Bronchial epithelial cell (primary cell): ENCODE measurements around the gene MBNL3. TPM values are rescaled to one million over a fixed set of nuclear protein-coding genes. Genes with fewer than 3 reads are reported as not detected.
A peak's percentile ranks its signal among the peaks of the same experiment; 100 is the strongest.

ENCODE experiments used
- DNase-seq: peaks from one replicate; pipeline ENCODE4 v3.0.0-alpha.2; 2010; ENCODE audit warnings: low read depth
- FAIRE-seq: peaks from 2 replicates; lab custom pipeline; 2011; peaks lifted over from hg19 to GRCh38; lab: Jason Lieb, UNC
- H3K27me3 ChIP-seq: 2 replicates; pipeline ENCODE4 v1.5.1; 2011; ENCODE audit warnings: low read length; ENCODE audit not compliant: control insufficient read depth, insufficient read depth
- H3K36me3 ChIP-seq: 2 replicates; pipeline ENCODE4 v1.5.1; 2011; ENCODE audit warnings: low read length; ENCODE audit not compliant: control insufficient read depth, insufficient read depth
- H3K4me3 ChIP-seq: 2 replicates; pipeline ENCODE4 v1.5.1; 2011; ENCODE audit warnings: mild to moderate bottlenecking, low read depth, low read length, control low read depth
- CTCF ChIP-seq: IDR thresholded peaks from 2 replicates; pipeline ENCODE4 v1.5.1; 2011; ENCODE audit warnings: mild to moderate bottlenecking, moderate library complexity, low read length, control low read depth, inconsistent platforms; ENCODE audit not compliant: insufficient read depth, severe bottlenecking
- total RNA-seq: library from RNA; depleted of rRNA; stranded (reverse); fragments of >200 nt; gene quantifications from 2 replicates; pipeline ENCODE4 v1.2.1, GENCODE V29; 2014

Gene MBNL3
- total RNA-seq, 1 donor from 2014 or later = 3.7 TPM

DNA sequence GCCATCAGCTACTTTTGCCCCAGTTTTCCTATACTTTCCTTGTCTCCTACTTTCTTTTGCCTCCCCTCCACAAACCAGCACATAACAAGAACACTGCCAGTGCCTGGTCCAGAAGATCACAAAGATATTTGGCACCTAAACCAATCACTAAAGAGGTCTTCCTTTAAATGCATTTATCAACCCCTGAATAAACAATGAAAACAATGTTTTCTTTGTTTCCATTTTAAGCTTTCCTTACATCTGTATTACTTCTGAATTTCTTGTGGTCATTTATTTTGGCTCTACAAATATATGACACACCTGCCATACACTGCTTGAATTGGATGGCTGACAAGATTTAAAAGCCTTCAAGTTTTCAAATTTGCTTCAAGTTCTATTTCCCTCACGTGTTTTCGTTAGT lies 43.9 kb downstream of the MBNL3 start:
- H3K36me3 ChIP-seq = no peaks in the 10 kb centered on the region
- H3K4me3 ChIP-seq = no peak overlapping the region
- DNase-seq (no peak), FAIRE-seq (no peak)
- TF ChIP-seq CTCF = no peak
- no peaks in the 10 kb centered on the region for H3K27me3 ChIP-seq

DNA sequence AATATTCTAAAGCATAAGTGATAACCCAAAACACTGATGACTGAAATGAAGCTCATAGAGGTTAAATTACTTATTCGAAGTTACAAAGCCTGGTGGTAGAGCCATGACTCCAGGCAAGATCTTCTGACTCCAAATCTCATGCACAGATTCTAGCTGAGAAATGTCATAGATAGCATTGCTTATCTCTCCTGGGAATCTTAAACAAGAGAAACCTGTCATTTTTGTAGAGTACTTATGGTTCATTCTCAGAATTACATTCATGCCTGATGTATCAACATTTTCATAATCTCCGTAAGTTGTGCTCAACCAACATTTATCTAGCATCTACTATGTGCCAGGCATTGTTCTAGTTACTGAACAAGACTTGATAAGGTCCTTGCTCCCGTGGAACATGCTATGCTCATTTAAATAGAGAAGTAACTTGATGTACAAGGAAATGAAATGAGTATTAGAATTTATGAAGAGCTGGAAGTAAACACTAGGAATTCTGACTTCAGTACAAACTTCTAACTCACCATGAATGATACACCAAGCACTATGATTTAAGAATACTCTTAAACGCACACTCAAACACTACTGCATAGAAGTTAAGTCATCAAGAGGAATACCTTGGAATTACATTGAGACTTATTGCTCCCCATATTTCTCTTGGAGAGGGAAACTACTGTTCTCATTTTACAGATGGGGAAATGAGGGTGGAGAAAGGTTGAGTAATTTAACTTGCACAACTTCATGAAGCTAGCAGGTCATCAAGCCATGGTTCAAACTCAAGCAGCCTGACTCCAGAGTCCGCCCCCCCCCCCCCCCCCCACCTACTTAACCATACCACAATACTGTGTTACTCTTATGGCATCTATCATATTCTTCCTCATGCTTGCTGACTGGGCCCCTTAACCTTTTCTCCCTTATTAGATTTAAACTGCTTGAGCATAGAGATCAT lies 45.4 kb downstream of the MBNL3 start:
- no peaks in the 10 kb centered on the region for H3K27me3 ChIP-seq
- no peaks in the 10 kb centered on the region for H3K36me3 ChIP-seq
- no peak for TF ChIP-seq CTCF
- H3K4me3 ChIP-seq = no peak overlapping the region
- FAIRE-seq (no peak), DNase-seq (peak; percentile 2)

DNA sequence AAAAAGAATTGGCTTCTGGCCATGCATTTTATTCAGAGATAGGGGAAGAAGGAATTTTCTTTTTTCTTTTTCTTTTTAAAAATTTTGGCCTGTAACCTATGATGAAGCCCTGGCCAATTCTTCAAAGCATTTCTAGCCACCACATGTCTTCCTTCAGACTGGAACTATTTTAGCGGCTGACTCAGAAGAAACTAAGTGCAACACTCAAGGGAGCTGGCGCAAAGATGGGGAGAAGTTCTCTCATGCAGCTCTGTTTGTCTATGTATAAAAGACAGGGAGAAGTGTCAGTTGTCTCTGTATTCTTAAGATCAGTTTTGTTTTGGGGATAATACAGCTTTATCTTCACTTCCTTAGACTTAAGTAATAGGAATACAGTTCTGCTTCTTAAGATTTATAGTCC lies 46.1 kb downstream of the MBNL3 start:
- Histone ChIP-seq H3K4me3 (no peak overlapping the region), H3K36me3 (no peaks in the 10 kb centered on the region), H3K27me3 (no peaks in the 10 kb centered on the region)
- TF ChIP-seq CTCF = no peak
- DNase-seq (no peak), FAIRE-seq (no peak)

GRCh38 chrX:132435222-132435621 lies 53.6 kb downstream of the MBNL3 start:
- no peak overlapping the region for H3K4me3 ChIP-seq
- TF ChIP-seq CTCF = no peak
- DNase-seq (no peak), FAIRE-seq (no peak)
- no peaks in the 10 kb centered on the region for H3K36me3 ChIP-seq
- H3K27me3 ChIP-seq = no peaks in the 10 kb centered on the region

DNA sequence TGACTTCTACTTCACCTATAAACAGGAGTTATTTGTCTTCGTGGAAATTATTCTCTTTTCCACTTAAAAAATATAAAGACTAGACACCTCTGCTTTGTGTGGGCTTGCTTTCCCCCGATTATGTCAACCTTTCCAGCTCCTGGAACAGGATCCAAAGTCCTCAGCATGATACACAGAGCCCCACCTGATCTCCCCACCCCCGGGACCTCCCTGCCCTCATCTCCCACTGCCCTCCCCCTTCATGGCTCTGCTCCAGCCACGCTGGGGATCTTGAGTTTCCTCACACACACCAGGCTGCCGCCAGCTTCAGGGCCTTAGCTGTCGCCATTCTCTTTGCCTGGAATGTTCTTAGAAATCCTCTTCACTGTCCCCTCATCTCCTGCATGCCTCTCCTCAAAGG lies 55.3 kb downstream of the MBNL3 start:
- FAIRE-seq (no peak), DNase-seq (no peak)
- Histone ChIP-seq H3K27me3 (no peaks in the 10 kb centered on the region), H3K4me3 (no peak overlapping the region), H3K36me3 (no peaks in the 10 kb centered on the region)
- no peak for TF ChIP-seq CTCF
